ENCODE data around the gene EEF2K.

DNA sequence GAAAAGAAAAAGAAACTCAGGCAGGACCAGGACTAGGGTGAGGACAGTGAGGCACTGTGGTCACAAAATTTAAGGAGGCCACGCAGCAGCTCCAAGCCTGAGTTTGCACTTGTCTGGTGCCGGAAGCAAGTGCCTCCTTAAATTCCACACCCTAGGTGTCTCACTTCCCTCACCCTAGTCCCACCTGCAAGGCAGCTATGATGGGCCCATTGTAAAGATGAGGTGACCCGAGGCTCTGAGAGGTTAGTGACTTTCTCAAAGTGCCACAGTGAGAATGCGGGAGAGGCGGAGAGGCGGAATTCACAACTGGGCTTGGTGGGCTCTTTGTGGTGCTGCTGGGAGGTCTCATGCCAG, 21.5 kb upstream of the EEF2K start:
- TF ChIP-seq POLR2A (IDR thresholded peaks at IDR 0.05; ENCODE audit: low read length) (no peak), GATA1 (IDR thresholded peaks at IDR 0.05; ENCODE audit: low read depth, low read length) (no peak)
